Transverse colon (tissue), 4 donors: ENCODE data around the gene HYAL3. TPM values are rescaled to one million over a fixed set of nuclear protein-coding genes. Genes with fewer than 3 reads are reported as not detected.

Experiments
- DNase-seq: peaks from one replicate; pipeline ENCODE4 v3.0.0-alpha.2; 2019
- H3K27ac ChIP-seq, 4 donors: fragments of 200-600 bp; sonication (generic); 2 replicates each; pipeline ENCODE4 v1.5.1; 2016 to 2018; ENCODE audit warnings: inconsistent platforms in 4 of 4
- H3K27me3 ChIP-seq: fragments of 200-600 bp; sonication (generic); 2 replicates; pipeline ENCODE4 v1.5.1; 2017; ENCODE audit warnings: inconsistent platforms
- H3K36me3 ChIP-seq, 4 donors: fragments of 200-600 bp; sonication (generic); 2 replicates each; pipeline ENCODE4 v1.5.1; 2017 to 2019; ENCODE audit warnings: inconsistent platforms in 4 of 4
- H3K4me1 ChIP-seq, 4 donors: fragments of 200-600 bp; sonication (generic); 2 replicates each; pipeline ENCODE4 v1.5.1; 2017 to 2020; ENCODE audit warnings: inconsistent platforms in 4 of 4
- H3K4me3 ChIP-seq, 4 donors: fragments of 200-600 bp; sonication (generic); 1 replicate in 1 of 4; 2 replicates in 3 of 4; pipeline versions ENCODE4 v1.5.1 to v1.6.1; 2017 to 2019; ENCODE audit warnings: inconsistent platforms in 4 of 4
- H3K9me3 ChIP-seq, 2 donors: fragments of 200-600 bp; sonication (generic); 2 replicates each; pipeline ENCODE4 v1.5.1; 2017 to 2019; ENCODE audit warnings: inconsistent platforms in 2 of 2
- CTCF ChIP-seq, 5 experiments: fragments of 200-600 bp in 3 of 5; fragments of 450-650 bp in 2 of 5; sonication (generic) in 3 of 5; IDR thresholded peaks; 1 replicate in 2 of 5; 2 replicates in 3 of 5; pipeline ENCODE4 v1.5.1; 2016 to 2017; ENCODE audit warnings: antibody characterized with exemption in 5 of 5, inconsistent platforms in 3 of 5, mild to moderate bottlenecking in 2 of 5, moderate library complexity in 1 of 5
- EP300 ChIP-seq: sonication (generic); formaldehyde crosslinking; IDR thresholded peaks from one replicate; pipeline ENCODE4 v1.6.1; 2017; ENCODE audit warnings: antibody characterized with exemption, low read depth
- POLR2A ChIP-seq: fragments of 450-650 bp; IDR thresholded peaks from one replicate; pipeline ENCODE4 v1.6.1; 2016; ENCODE audit warnings: antibody characterized with exemption, mild to moderate bottlenecking, moderate library complexity
- POLR2AphosphoS5 ChIP-seq, 3 donors: sonication (generic); formaldehyde crosslinking; IDR thresholded peaks; one replicate each; pipeline ENCODE4 v1.6.1; 2016; ENCODE audit warnings: antibody characterized with exemption in 3 of 3
- WGBS, 2 donors: methylation state at CpG; one replicate each; pipeline ENCODE4 v1.1.5; 2018; ENCODE audit warnings: low coverage in 1 of 2; 5-methylcytosine and 5-hydroxymethylcytosine counted together
- in situ Hi-C, 4 donors: fragments of 200-750 bp; cut with MboI; loops; one replicate each; pipeline versions ENCODE4 v1.15.0 to v1.15.1; 2017; ENCODE audit warnings: low sequenced_read_pairs in 3 of 4, low pct_ligation_motif_present in 1 of 4, low pct_unique_long_range_greater_than_20kb in 1 of 4
- intact Hi-C: fragments of 100-400 bp; cut with DNase I; formaldehyde crosslinking; loops from one replicate; pipeline ENCODE4 v1.15.1; 2023; ENCODE audit warnings: low total_unique reads
- total RNA-seq, 4 donors: library from RNA; depleted of rRNA; stranded (reverse); fragments of >200 nt; gene quantifications; one replicate each; pipeline ENCODE4 v1.1.0, GENCODE V29; 2016

The HYAL3 gene
- total RNA-seq, 4 donors from 2014 or later = 0.79 to 11.2 (median 3.8) TPM

GRCh38 chr3:50303013-50303815 is 4.0 kb upstream of the HYAL3 start, which contains the start of gene HYAL1:
Gene HYAL1 (minus strand): TSS chr3:50303574. CDS start chr3:50302956, 618 bp downstream.
- in situ Hi-C loops = no loop called here
- WGBS, 2 donors = 58 to 70% methylated on average over 2 to 13 of the region's 14 CpGs
- no peaks in the 10 kb centered on the region for H3K27me3 ChIP-seq
- H3K4me1 ChIP-seq = peaks cover 12 to 32% (median 30%) of the 10 kb centered on the region in 4 donors
- intact Hi-C loops = no loop called here
- DNase-seq = no peak
- no peaks in the 10 kb centered on the region for H3K36me3 ChIP-seq
- TF ChIP-seq POLR2AphosphoS5 (IDR thresholded peaks at IDR 0.05) = no peak
- peak in 1 of 5 experiments; percentile 12 for TF ChIP-seq CTCF (IDR thresholded peaks at IDR 0.05)
- H3K9me3 ChIP-seq = no peaks in the 10 kb centered on the region
- peak within 1 kb of the TSS; percentile 48 to 73 (median 58) for H3K27ac ChIP-seq
- H3K4me3 ChIP-seq = peak within 1 kb of the TSS in 1 of 4 donors; percentile 13

- H3K27ac ChIP-seq = peak overlapping the region; percentile 48 to 73 (median 58)
- intact Hi-C loops (no loop called here), in situ Hi-C loops (no loop called here)
- no peak for DNase-seq
- H3K27me3 ChIP-seq = no peaks in the 10 kb centered on the region
- no peaks in the 10 kb centered on the region for H3K9me3 ChIP-seq
- WGBS, 2 donors = 87 to 100% methylated on average over 1 to 32 of the region's 32 CpGs
- H3K4me3 ChIP-seq = peak overlapping the region in 1 of 4 donors; percentile 13
- H3K36me3 ChIP-seq = no peaks in the 10 kb centered on the region
- peaks cover 15 to 35% (median 32%) of the 10 kb centered on the region in 4 donors for H3K4me1 ChIP-seq
- no peak for TF ChIP-seq CTCF (IDR thresholded peaks at IDR 0.05)
- TF ChIP-seq POLR2AphosphoS5 (IDR thresholded peaks at IDR 0.05) = no peak
- TF ChIP-seq EP300 = no peak
- TF ChIP-seq POLR2A = no peak
Measured at GRCh38 chr3:50302095-50303012, 3.1 kb upstream of the HYAL3 start.

GRCh38 chr3:50300681-50301254 is 1.6 kb upstream of the HYAL3 start:
- H3K4me3 ChIP-seq = peak overlapping the region in 2 of 4 donors; percentile 47 to 51

More at GRCh38 chr3:50300681-50301254, 1.6 kb upstream of the HYAL3 start:
- in situ Hi-C loops (no loop called here), intact Hi-C loops (no loop called here)
- no peaks in the 10 kb centered on the region for H3K9me3 ChIP-seq
- 88% methylated on average over 5 of the region's 6 CpGs; no CpG with 5 or more reads in 1 of the 2 donors for WGBS, 2 donors
- TF ChIP-seq POLR2A = no peak
- no peak for TF ChIP-seq CTCF (IDR thresholded peaks at IDR 0.05)
- no peak for TF ChIP-seq POLR2AphosphoS5 (IDR thresholded peaks at IDR 0.05)
- no peak for TF ChIP-seq EP300
- DNase-seq = no peak
- peak overlapping the region; percentile 90 to 96 (median 92) for H3K27ac ChIP-seq
- H3K36me3 ChIP-seq = no peaks in the 10 kb centered on the region
- no peaks in the 10 kb centered on the region for H3K27me3 ChIP-seq
- peaks cover 15 to 35% (median 32%) of the 10 kb centered on the region in 4 donors for H3K4me1 ChIP-seq
